Esophagus squamous epithelium (tissue), 4 donors: Measurements from ENCODE around the gene RBM23.

ENCODE experiments used
- CTCF ChIP-seq, 6 experiments: fragments of 450-650 bp in 4 of 6; fragments of 200-600 bp in 2 of 6; sonication (generic) in 2 of 6; IDR thresholded peaks; one replicate each; pipeline ENCODE4 v1.5.1; 2016 to 2019; ENCODE audit warnings: antibody characterized with exemption in 6 of 6, mild to moderate bottlenecking in 4 of 6, moderate library complexity in 4 of 6
- POLR2A ChIP-seq, 4 donors: fragments of 450-650 bp; IDR thresholded peaks; one replicate each; pipeline ENCODE4 v1.6.1; 2017; ENCODE audit warnings: antibody characterized with exemption in 4 of 4, mild to moderate bottlenecking in 4 of 4, moderate library complexity in 3 of 4

- TF ChIP-seq CTCF (IDR thresholded peaks at IDR 0.05) (no peak), POLR2A (IDR thresholded peaks at IDR 0.05) (no peak)
Measured at GRCh38 chr14:22928237-22929103, 9.5 kb upstream of the RBM23 start.
